Femur (tissue), 1 donor: Measurements from ENCODE around the gene USP10.

ENCODE experiments used
- DNase-seq: peaks from one replicate; pipeline ENCODE4 v3.0.0-alpha.2; 2017

Gene USP10

GRCh38 chr16:84810518-84811273 is 110.9 kb downstream of the USP10 start:
- no peak for DNase-seq

DNA sequence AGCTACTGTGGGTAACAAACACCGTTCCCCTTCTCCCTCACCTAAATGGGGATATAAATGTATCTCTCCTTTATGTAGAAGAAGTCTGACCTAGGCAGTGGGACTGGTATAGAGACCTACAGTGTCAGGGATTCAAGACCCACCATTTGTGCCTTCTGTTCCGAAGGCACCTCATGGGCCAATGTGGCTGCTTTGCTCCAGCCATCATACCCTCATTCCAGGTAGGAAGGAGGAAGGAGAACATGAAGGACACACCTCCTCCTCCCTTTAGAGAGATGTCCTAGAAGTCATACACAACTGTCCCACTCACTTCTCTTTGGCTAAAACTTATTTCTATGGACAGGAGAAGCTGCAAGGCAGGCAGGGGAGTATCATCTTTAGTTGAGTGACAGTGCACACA is 111.7 kb downstream of the USP10 start:
- no peak for DNase-seq

DNA sequence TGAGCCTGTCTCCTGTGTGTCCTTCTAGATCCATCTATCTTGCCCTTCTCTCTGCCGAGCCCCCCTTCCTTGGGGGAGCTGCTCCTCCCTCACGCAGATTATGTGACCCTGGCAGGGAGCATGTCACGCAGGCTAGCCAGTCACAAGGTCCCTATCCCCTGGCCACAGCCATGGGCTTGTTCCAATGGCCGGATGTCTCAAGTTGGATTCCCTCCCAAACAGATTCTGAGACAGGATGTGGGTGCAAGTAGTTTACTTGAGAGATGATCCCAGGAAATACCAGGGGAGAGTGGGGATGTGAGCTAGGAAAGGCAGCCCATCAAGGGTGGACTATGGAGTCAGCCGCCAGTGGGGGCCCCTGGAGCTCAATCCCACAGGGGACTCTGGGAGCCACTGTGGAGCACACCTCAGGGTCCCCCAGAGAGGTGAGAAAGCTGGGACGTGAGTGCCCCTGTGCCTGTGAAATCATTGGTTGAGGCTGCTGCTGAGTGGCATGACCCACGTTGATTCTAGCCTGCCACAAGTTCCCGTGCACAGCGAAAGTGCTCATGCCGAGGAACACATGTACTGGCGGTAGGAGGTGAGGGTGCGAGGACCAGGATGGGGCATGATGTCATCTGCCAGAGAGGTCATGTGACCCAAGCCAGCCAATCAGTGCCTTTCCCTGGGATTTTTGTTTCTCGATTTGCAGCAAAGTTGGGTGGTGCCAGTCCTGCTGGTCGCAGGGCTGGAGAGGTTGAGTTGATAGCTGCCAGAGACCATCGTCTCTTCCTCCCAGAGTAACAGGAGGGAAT is 113.5 kb downstream of the USP10 start:
- DNase-seq: no peak

GRCh38 chr16:84815462-84815861 is 115.7 kb downstream of the USP10 start:
- DNase-seq: peak; percentile 30

GRCh38 chr16:84816023-84816422 is 116.2 kb downstream of the USP10 start:
- DNase-seq: no peak

- no peak for DNase-seq
These were observed 116.7 kb downstream of the USP10 start for GRCh38 chr16:84816485-84816884.

GRCh38 chr16:84817206-84817605 is 117.4 kb downstream of the USP10 start:
- no peak for DNase-seq

GRCh38 chr16:84817613-84818012 is 117.8 kb downstream of the USP10 start:
- DNase-seq: no peak

DNA sequence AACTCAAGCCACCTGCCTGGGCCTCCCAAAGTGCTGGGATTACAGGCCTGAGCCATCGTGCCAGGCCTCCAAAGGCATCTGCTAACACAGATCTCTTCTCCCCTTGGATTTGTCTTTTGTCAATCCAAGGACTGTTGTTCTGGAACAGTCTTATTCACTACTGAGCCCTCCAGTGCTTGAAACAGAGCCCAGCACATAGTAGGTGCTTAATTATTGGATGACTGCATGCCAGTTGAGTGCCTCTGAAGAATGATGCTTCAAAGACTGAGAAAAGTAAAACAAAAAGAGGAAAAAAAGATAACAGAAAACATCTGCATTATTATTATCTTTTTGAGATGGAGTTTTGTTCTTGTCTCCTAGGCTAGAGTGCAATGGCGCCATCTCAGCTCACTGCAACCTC is 118.3 kb downstream of the USP10 start:
- no peak for DNase-seq

DNA sequence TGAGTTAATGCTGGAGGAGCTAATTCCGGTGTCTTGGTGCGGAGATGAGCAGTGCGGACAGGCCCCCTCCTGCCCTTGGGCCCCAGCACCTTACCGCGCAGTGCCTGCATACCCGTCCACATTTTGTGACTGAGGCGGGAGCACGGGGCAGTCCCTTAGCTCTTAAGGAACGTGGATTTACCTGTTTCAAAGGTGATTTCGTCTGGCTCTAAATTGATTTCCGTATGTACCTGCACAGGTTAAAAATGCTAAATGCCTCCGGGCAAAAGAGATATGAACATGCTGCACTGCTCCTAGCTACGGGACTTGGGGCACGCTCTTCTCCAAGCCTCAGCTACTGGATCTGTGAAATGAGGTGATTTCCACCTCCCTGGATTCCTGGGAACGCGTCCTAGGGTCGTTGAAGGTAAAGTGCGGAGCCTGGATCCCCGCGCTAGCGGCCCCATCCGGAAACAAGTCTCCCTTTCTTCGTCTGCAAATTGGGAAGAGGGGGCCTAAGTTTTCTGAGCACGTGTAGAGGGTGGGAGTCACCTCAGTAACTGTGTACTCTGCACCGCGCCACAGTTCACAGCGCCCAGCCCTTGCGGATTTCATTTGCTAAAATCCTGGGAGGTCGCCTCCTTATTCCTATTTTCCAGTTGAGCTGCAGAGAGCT is 119.3 kb downstream of the USP10 start:
- no peak for DNase-seq

GRCh38 chr16:84819644-84820304 is 120.0 kb downstream of the USP10 start, which contains the start of gene CRISPLD2:
Gene CRISPLD2 (plus strand): TSS chr16:84819985. CDS start chr16:84838496, 18,511 bp downstream.
- peak; percentile 94 for DNase-seq

GRCh38 chr16:84820305-84820684 is 120.5 kb downstream of the USP10 start:
- DNase-seq: no peak

DNA sequence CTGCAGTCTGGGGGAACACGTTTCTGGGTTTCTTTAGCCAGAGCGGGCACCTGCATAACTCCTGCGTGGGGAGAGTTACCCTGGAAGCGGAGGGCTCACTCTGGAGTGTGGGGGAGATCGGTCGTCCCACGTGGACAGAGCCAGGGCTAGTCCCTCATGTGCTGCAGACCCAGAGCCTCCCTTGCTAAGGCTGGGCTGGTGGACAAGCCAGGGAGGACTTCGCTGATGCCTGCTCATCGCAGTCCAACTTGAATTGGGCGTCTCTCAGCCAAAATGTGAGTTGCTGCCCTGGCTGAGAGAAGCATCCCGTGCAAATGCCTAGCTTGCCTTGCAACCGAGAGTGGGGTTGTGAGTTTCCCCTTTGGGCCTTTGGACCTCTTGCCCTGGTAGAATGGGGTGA is 121.0 kb downstream of the USP10 start:
- DNase-seq: no peak

DNA sequence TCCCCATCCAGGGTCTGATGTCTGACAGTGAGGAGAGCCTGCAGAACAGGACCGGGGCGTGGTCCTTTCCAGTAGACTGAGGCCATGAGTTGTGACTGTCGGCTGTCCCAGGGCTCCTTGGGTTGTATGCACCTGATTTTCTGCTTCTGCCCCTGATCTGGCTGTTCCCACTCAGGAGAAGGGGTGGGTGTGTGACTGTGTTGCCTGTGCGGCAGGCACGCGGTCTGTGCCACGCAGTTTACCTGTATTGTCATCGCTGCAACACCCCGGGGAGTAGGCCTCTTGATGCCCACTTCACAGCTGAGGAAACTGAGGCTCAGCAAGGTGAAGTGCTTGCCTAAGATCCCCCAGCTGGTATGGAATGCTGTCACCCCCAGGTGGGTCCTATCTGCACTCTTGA is 121.4 kb downstream of the USP10 start:
- DNase-seq: no peak

GRCh38 chr16:84821728-84822689 is 122.2 kb downstream of the USP10 start:
- DNase-seq: no peak

- no peak for DNase-seq
These were observed 123.2 kb downstream of the USP10 start for GRCh38 chr16:84822990-84823389.

- DNase-seq: no peak
These were observed 123.7 kb downstream of the USP10 start for GRCh38 chr16:84823484-84823883.

- no peak for DNase-seq
These were observed 124.1 kb downstream of the USP10 start for GRCh38 chr16:84823926-84824325.

- DNase-seq: no peak
These were observed 126.2 kb downstream of the USP10 start for GRCh38 chr16:84825896-84826557.

GRCh38 chr16:84826558-84826941 is 126.8 kb downstream of the USP10 start:
- no peak for DNase-seq

DNA sequence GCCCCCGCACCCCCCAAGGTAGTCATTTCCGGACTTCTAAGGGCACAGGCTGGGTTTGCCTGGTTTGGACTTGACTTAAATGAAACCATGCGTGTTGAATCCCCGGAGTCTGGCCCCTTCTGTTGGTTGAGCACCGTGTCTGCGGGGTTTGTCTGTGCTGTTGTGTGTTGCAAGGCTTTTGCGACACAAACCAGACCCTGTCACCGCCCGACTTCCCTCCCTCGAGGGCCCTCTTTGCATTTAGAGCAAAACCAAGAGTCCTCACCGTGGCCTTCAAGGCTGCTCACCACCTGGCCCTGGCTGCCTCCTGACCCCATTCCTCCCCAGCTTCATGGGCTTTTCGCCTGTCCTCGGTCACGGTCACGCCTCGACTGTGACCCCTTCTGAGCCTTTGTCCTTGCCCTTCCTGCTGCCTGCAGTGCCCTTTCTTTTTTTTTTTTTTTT is 127.4 kb downstream of the USP10 start:
- DNase-seq: peak; percentile 55
